WTC11 (cell line): Measurements from ENCODE around the gene PLK2. TPM values are rescaled to one million over a fixed set of nuclear protein-coding genes. Genes with fewer than 3 reads are reported as not detected.

Experiments used
- ATAC-seq: fragments of 200-7000 bp; cut with Tn5 transposase; 2 replicates; pipeline ENCODE4 v1.10.0; 2021; ENCODE audit warnings: mild to moderate bottlenecking, moderate library complexity
- CTCF ChIA-PET: fragments of 300-600 bp; sonication (Branson Sonifier 250); formaldehyde crosslinking; loops from one replicate; lab custom pipeline; 2021; ENCODE audit warnings: antibody characterized with exemption; lab: Charles Lee
- POLR2A ChIA-PET: fragments of 350-600 bp; sonication (Branson Sonifier 250); formaldehyde crosslinking; loops from one replicate; lab custom pipeline; 2021; ENCODE audit warnings: antibody characterized with exemption; lab: Charles Lee
- DNase-seq: peaks from one replicate; pipeline ENCODE4 v3.0.0; 2021; ENCODE audit warnings: low spot score
- H3K27ac Mint-ChIP-seq: 2 replicates; pipeline ENCODE4 v1.8.0; 2021; ENCODE audit warnings: mixed read lengths
- H3K27me3 Mint-ChIP-seq: 2 replicates; pipeline ENCODE4 v1.8.0; 2021; ENCODE audit warnings: low read depth, mild to moderate bottlenecking, moderate library complexity, mixed read lengths
- H3K36me3 Mint-ChIP-seq: 2 replicates; pipeline ENCODE4 v1.8.0; 2021; ENCODE audit warnings: mixed read lengths
- H3K4me1 Mint-ChIP-seq: 2 replicates; pipeline ENCODE4 v1.8.0; 2022; ENCODE audit warnings: mixed read lengths
- H3K4me3 Mint-ChIP-seq: 2 replicates; pipeline ENCODE4 v1.8.0; 2021; ENCODE audit warnings: mild to moderate bottlenecking, moderate library complexity, mixed read lengths
- H3K9me3 Mint-ChIP-seq: 2 replicates; pipeline ENCODE4 v1.8.0; 2021; ENCODE audit warnings: mixed read lengths
- AFF4 ChIP-seq: sonication (generic); formaldehyde crosslinking; IDR thresholded peaks from 2 replicates; pipeline ENCODE4 v1.8.1; 2023; ENCODE audit warnings: mild to moderate bottlenecking, missing genetic modification reagents, borderline replicate concordance
- ATF2 ChIP-seq: sonication (generic); formaldehyde crosslinking; IDR thresholded peaks from 2 replicates; pipeline ENCODE4 v1.8.1; 2022; ENCODE audit warnings: low read depth, missing genetic modification reagents, borderline replicate concordance
- ATF3 ChIP-seq: sonication (generic); formaldehyde crosslinking; conservative IDR thresholded peaks from 2 replicates; pipeline ENCODE4 v1.8.1; 2022; ENCODE audit warnings: mild to moderate bottlenecking, missing genetic modification reagents
- CREB1 ChIP-seq: sonication (generic); formaldehyde crosslinking; IDR thresholded peaks from 2 replicates; pipeline ENCODE4 v1.8.0; 2023; ENCODE audit warnings: mild to moderate bottlenecking, missing genetic modification reagents
- ESRRA ChIP-seq: sonication (generic); formaldehyde crosslinking; IDR thresholded peaks from 2 replicates; pipeline ENCODE4 v1.8.1; 2022; ENCODE audit warnings: mild to moderate bottlenecking, missing genetic modification reagents, borderline replicate concordance
- FOXJ3 ChIP-seq: sonication (generic); formaldehyde crosslinking; IDR thresholded peaks from 2 replicates; pipeline ENCODE4 v1.9.0; 2021; ENCODE audit warnings: missing genetic modification reagents, mild to moderate bottlenecking, borderline replicate concordance
- GTF2I ChIP-seq: fragments of 250-450 bp; sonication (Bioruptor Pico); conservative IDR thresholded peaks from 2 replicates; pipeline ENCODE4 v1.4.0; 2021; ENCODE audit warnings: mild to moderate bottlenecking
- HMGA2 ChIP-seq: fragments of 250-450 bp; sonication (Bioruptor Pico); IDR thresholded peaks from 2 replicates; pipeline ENCODE4 v1.4.0; 2021; ENCODE audit warnings: mild to moderate bottlenecking, moderate library complexity
- IRF1 ChIP-seq: sonication (generic); formaldehyde crosslinking; IDR thresholded peaks from 2 replicates; pipeline ENCODE4 v1.8.0; 2023; ENCODE audit warnings: missing genetic modification reagents
- MLX ChIP-seq: sonication (generic); formaldehyde crosslinking; IDR thresholded peaks from 2 replicates; pipeline ENCODE4 v1.8.1; 2023; ENCODE audit warnings: mild to moderate bottlenecking, missing genetic modification reagents, moderate library complexity
- NFATC4 ChIP-seq: fragments of 250-450 bp; sonication (Bioruptor Pico); IDR thresholded peaks from 2 replicates; pipeline ENCODE4 v1.9.0; 2021; ENCODE audit warnings: mild to moderate bottlenecking
- PRDM15 ChIP-seq: sonication (generic); formaldehyde crosslinking; IDR thresholded peaks from 2 replicates; pipeline ENCODE4 v1.8.0; 2022; ENCODE audit warnings: missing genetic modification reagents
- SMAD3 ChIP-seq: sonication (generic); formaldehyde crosslinking; IDR thresholded peaks from 2 replicates; pipeline ENCODE4 v1.8.0; 2022; ENCODE audit warnings: missing genetic modification reagents, mild to moderate bottlenecking, borderline replicate concordance
- SMAD4 ChIP-seq: sonication (generic); formaldehyde crosslinking; IDR thresholded peaks from 2 replicates; pipeline ENCODE4 v1.8.0; 2022; ENCODE audit warnings: mild to moderate bottlenecking, missing genetic modification reagents
- TEAD4 ChIP-seq: sonication (generic); formaldehyde crosslinking; IDR thresholded peaks from 2 replicates; pipeline ENCODE4 v1.8.0; 2022; ENCODE audit warnings: mild to moderate bottlenecking, missing genetic modification reagents
- USF1 ChIP-seq: sonication (generic); formaldehyde crosslinking; IDR thresholded peaks from 2 replicates; pipeline ENCODE4 v1.8.0; 2022; ENCODE audit warnings: mild to moderate bottlenecking, missing genetic modification reagents
- ZNF317 ChIP-seq: sonication (generic); formaldehyde crosslinking; IDR thresholded peaks from 2 replicates; pipeline ENCODE4 v1.8.1; 2023; ENCODE audit warnings: low read depth, mild to moderate bottlenecking, moderate library complexity, missing genetic modification reagents, borderline replicate concordance
- ZNF671 ChIP-seq: fragments of 250-450 bp; sonication (Bioruptor Pico); IDR thresholded peaks from 2 replicates; pipeline ENCODE4 v1.8.0; 2021; ENCODE audit warnings: mild to moderate bottlenecking
- ZSCAN18 ChIP-seq: fragments of 250-450 bp; sonication (Bioruptor Pico); IDR thresholded peaks from 2 replicates; pipeline ENCODE4 v2.1.2; 2022; ENCODE audit warnings: mild to moderate bottlenecking, moderate library complexity
- total RNA-seq: library from RNA; stranded (reverse); gene quantifications from 3 replicates; pipeline ENCODE4 v1.2.3, GENCODE V29; 2021

The PLK2 gene
- total RNA-seq, 1 experiment from 2014 or later: 37.1 TPM

GRCh38 chr5:58455066-58455465 lies 4.8 kb downstream of the PLK2 start (continued):
- TF ChIP-seq ATF3 (CRISPR knock-in tag) (no peak), HMGA2 (CRISPR knock-in tag) (no peak), CREB1 (CRISPR knock-in tag) (no peak), TEAD4 (CRISPR knock-in tag) (no peak), ZNF671 (CRISPR knock-in tag) (no peak), USF1 (CRISPR knock-in tag) (no peak)
- TF ChIP-seq, all 79 proteins: peak for 0

- DNase-seq (no peak), ATAC-seq (no peak)
- no peak overlapping the region for H3K4me3 Mint-ChIP-seq
- H3K27me3 Mint-ChIP-seq: peaks cover 2% of the 10 kb centered on the region
- POLR2A ChIA-PET: no interaction called here
- H3K27ac Mint-ChIP-seq: no peak overlapping the region
- no peaks in the 10 kb centered on the region for H3K9me3 Mint-ChIP-seq
- TF ChIP-seq ZNF317 (CRISPR knock-in tag) (no peak), GTF2I (CRISPR knock-in tag) (no peak), ZNF671 (CRISPR knock-in tag) (no peak), SMAD4 (CRISPR knock-in tag) (no peak), SMAD3 (no peak), IRF1 (CRISPR knock-in tag) (no peak), ZSCAN18 (no peak), PRDM15 (no peak), FOXJ3 (no peak), MLX (CRISPR knock-in tag) (no peak), ATF2 (CRISPR knock-in tag) (no peak), ESRRA (CRISPR knock-in tag) (no peak), AFF4 (CRISPR knock-in tag) (no peak), NFATC4 (no peak)
- CTCF ChIA-PET: no interaction called here
- peaks cover 54% of the 10 kb centered on the region for H3K36me3 Mint-ChIP-seq
- H3K4me1 Mint-ChIP-seq: peaks cover 14% of the 10 kb centered on the region
These were observed 5.9 kb downstream of the PLK2 start for GRCh38 chr5:58454025-58454424.
